PFSK-1 (cell line): ENCODE measurements around the gene OR1N2. TPM values are rescaled to one million over a fixed set of nuclear protein-coding genes. Genes with fewer than 3 reads are reported as not detected.

Experiments
- FOXP2 ChIP-seq: optimal IDR thresholded peaks from 2 replicates; pipeline ENCODE3; 2011; ENCODE audit warnings: borderline replicate concordance, control low read depth, inconsistent platforms; ENCODE audit not compliant: insufficient read depth; ENCODE audit errors: extremely low read length, extremely low read depth
- POLR2AphosphoS5 ChIP-seq: IDR thresholded peaks from 2 replicates; pipeline ENCODE4 v1.6.1; 2012; ENCODE audit warnings: low read depth, mild to moderate bottlenecking, control low read depth, low read length, moderate library complexity
- SIN3A ChIP-seq: IDR thresholded peaks from 2 replicates; pipeline ENCODE4 v1.6.1; 2012; ENCODE audit warnings: mild to moderate bottlenecking, low read length, moderate library complexity, borderline replicate concordance; ENCODE audit not compliant: insufficient read depth
- TAF1 ChIP-seq: IDR thresholded peaks from 2 replicates; pipeline ENCODE4 v1.6.1; 2012; ENCODE audit warnings: low read length, control low read depth, borderline replicate concordance; ENCODE audit not compliant: insufficient read depth
- polyA plus RNA-seq: library from polyadenylated mRNA; unstranded; fragments of >200 nt; gene quantifications from one replicate; pipeline ENCODE4 v1.2.1, GENCODE V29; 2012; ENCODE audit warnings: low read depth, missing spikeins; ENCODE audit not compliant: insufficient read length
- TF ChIP-seq, protein P1 (sequence below), 2 experiments: IDR thresholded peaks; 2 replicates each; pipeline versions ENCODE4 v1.6.1 to v1.8.0; 2011 to 2012; ENCODE audit warnings: low read depth in 2 of 2, low read length in 2 of 2, control low read depth in 1 of 2, inconsistent platforms in 1 of 2, mild to moderate bottlenecking in 1 of 2, moderate library complexity in 1 of 2; ENCODE audit not compliant: insufficient read depth in 1 of 2

OR1N2 gene, protein sequence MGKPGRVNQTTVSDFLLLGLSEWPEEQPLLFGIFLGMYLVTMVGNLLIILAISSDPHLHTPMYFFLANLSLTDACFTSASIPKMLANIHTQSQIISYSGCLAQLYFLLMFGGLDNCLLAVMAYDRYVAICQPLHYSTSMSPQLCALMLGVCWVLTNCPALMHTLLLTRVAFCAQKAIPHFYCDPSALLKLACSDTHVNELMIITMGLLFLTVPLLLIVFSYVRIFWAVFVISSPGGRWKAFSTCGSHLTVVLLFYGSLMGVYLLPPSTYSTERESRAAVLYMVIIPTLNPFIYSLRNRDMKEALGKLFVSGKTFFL
- not detected for polyA plus RNA-seq

DNA sequence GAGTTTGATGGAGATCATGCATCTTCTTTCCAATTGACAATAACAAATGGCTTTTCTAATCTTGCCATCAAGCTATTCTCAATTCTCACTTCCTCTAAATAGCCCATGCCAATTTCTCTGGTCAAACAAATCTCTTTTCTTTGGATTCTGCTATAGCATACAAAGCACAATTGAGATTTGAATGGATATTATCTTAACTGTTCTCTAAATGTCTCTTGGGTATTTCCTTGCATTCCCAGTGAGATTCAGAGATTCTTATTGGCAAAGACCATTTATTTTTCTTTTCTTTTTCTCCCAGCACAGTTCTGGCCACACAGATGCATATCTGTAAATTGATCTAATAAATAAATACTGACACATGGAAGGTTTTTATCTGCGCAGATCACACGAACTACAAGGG lies at the start of gene OR1N2:
Gene OR1N2, plus strand, starts transcription at position 301 of the 400 bp plus-strand sequence. CDS start 100 bp downstream, outside the sequence.
- no peak for TF ChIP-seq FOXP2
- no peak for TF ChIP-seq SIN3A
- TF ChIP-seq, protein P1, sequence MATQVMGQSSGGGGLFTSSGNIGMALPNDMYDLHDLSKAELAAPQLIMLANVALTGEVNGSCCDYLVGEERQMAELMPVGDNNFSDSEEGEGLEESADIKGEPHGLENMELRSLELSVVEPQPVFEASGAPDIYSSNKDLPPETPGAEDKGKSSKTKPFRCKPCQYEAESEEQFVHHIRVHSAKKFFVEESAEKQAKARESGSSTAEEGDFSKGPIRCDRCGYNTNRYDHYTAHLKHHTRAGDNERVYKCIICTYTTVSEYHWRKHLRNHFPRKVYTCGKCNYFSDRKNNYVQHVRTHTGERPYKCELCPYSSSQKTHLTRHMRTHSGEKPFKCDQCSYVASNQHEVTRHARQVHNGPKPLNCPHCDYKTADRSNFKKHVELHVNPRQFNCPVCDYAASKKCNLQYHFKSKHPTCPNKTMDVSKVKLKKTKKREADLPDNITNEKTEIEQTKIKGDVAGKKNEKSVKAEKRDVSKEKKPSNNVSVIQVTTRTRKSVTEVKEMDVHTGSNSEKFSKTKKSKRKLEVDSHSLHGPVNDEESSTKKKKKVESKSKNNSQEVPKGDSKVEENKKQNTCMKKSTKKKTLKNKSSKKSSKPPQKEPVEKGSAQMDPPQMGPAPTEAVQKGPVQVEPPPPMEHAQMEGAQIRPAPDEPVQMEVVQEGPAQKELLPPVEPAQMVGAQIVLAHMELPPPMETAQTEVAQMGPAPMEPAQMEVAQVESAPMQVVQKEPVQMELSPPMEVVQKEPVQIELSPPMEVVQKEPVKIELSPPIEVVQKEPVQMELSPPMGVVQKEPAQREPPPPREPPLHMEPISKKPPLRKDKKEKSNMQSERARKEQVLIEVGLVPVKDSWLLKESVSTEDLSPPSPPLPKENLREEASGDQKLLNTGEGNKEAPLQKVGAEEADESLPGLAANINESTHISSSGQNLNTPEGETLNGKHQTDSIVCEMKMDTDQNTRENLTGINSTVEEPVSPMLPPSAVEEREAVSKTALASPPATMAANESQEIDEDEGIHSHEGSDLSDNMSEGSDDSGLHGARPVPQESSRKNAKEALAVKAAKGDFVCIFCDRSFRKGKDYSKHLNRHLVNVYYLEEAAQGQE (IDR thresholded peaks at IDR 0.05; ENCODE audit: insufficient read depth in 1 of 2, low read depth in 2 of 2, low read length in 2 of 2): no peak
- TF ChIP-seq TAF1: no peak
- TF ChIP-seq POLR2AphosphoS5: no peak

DNA sequence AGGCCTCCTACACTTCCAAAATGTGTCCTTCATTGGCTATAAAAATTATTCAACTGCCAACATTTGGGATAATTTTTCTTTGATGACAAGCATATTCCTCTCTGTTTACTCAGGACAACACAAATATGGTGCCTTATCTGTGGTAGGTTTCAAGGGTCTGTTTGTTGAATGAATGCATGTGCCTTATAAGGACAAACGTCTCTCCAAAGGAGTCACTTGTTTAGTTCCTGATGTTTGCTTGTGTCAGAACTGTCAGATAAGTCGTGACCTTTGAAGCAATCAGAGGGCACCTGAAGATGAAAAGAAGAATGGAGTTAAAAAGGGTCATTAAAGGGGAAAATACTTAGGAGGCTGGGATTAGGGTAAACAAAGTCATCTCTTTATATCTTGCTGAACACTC lies 45.9 kb upstream of the OR1N2 start:
- TF ChIP-seq FOXP2 (no peak), TAF1 (no peak), SIN3A (no peak), POLR2AphosphoS5 (no peak)
- TF ChIP-seq, protein P1 (IDR thresholded peaks at IDR 0.05; ENCODE audit: insufficient read depth in 1 of 2, low read depth in 2 of 2, low read length in 2 of 2): no peak

DNA sequence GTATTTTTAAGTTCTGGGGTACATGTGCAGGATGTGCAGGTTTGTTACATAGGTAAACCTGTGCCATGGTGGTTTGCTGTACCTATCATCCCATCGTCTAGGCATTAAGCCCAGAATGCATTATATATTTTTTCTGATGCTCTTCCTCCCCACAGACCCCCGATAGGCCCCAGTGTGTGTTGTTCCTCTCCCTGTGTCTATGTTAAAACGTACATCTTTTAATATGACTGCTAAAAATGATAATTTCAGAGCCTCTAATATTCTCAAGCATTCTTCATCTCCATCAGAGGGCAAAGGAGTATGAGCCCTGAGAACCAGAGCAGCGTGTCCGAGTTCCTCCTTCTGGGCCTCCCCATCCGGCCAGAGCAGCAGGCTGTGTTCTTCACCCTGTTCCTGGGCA lies 42.4 kb upstream of the OR1N2 start, which contains the start of gene OR1J2:
Gene OR1J2, plus strand, starts transcription at position 301 of the 400 bp plus-strand sequence. Its CDS starts 0 bp downstream, at position 301.
- TF ChIP-seq, protein P1 (IDR thresholded peaks at IDR 0.05; ENCODE audit: insufficient read depth in 1 of 2, low read depth in 2 of 2, low read length in 2 of 2): no peak
- TF ChIP-seq FOXP2 (no peak), POLR2AphosphoS5 (no peak), SIN3A (no peak), TAF1 (no peak)

DNA sequence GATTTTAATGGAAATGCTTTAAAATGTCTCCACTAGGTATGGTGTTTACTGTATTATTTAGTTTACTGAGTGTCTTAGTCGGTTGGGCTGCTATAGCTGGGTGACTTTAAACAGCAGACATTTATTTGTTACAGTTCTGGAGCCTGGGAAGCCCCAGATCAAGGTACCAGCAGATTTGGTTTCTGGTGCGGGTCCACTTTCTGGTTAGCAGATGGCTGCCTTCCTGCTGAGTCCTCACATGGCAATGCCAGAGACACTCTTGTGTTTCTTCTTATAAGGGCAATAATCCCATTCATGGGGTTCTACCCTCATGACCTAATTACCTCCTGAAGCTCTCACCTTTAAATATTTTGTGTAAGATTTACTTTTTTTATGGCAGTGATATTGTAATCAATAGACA lies 34.7 kb upstream of the OR1N2 start:
- no peak for TF ChIP-seq TAF1
- TF ChIP-seq FOXP2: no peak
- TF ChIP-seq POLR2AphosphoS5: no peak
- TF ChIP-seq, protein P1 (IDR thresholded peaks at IDR 0.05; ENCODE audit: insufficient read depth in 1 of 2, low read depth in 2 of 2, low read length in 2 of 2): no peak
- TF ChIP-seq SIN3A: no peak
